Measurements from ENCODE around the gene MAK. TPM values are rescaled to one million over a fixed set of nuclear protein-coding genes. Genes with fewer than 3 reads are reported as not detected.

The MAK gene
- total RNA-seq, 2 experiments from 2014 or later = 0.47 to 0.73 TPM

GRCh38 chr6:10837622-10837994 lies 731 bp downstream of the MAK start:
- intact Hi-C loops (cut with DNase I, micrococcal nuclease) = loop anchor here in 1 of 2 experiments (5.0 to 10.0 kb wide), 2 partner anchors 433 to 700 kb away; partner anchors contain the start of gene TMEM170B
- Histone ChIP-seq H3K4me3 (ENCODE audit: low read length) (peak overlapping the region; percentile 62), H3K4me1 (ENCODE audit: insufficient read depth, low read length) (peaks cover 21% of the 10 kb centered on the region), H3K36me3 (ENCODE audit: insufficient read depth, low read length) (no peaks in the 10 kb centered on the region), H3K27ac (ENCODE audit: low read depth in 1 of 2, low read length in 2 of 2) (no peak overlapping the region), H3K27me3 (ENCODE audit: control insufficient read depth in 1 of 2, insufficient read depth in 2 of 2, low read length in 2 of 2) (peaks cover 31 to 48% of the 10 kb centered on the region in 2 experiments), H3K9me3 (ENCODE audit: control insufficient read depth in 1 of 2, insufficient read depth in 1 of 2, low read length in 2 of 2) (peaks cover 3 to 23% of the 10 kb centered on the region in 2 experiments)
- H3K27ac Mint-ChIP-seq = no peak overlapping the region
- peaks cover 8% of the 10 kb centered on the region for H3K9me3 Mint-ChIP-seq
- no peaks in the 10 kb centered on the region for H3K36me3 Mint-ChIP-seq (ENCODE audit: low read depth)
- ChIA-PET CTCF (no interaction called here), POLR2A (interaction anchor here (1.5 kb wide), 1 partner anchor 143 kb away, joined by 4 read pairs; the partner anchor contains the start of genes C6orf52 and PAK1IP1)
- peak overlapping the region; percentile 56 for H3K4me3 Mint-ChIP-seq
- DNase-seq = peak in 4 of 14 experiments; percentile 18 to 51 (median 32)
- TF ChIP-seq CTCF (IDR thresholded peaks at IDR 0.05) = no peak
- peaks cover 21% of the 10 kb centered on the region for H3K4me1 Mint-ChIP-seq (ENCODE audit: low read depth)
- peaks cover 66% of the 10 kb centered on the region for H3K27me3 Mint-ChIP-seq
- ATAC-seq (ENCODE audit: poor library complexity) = no peak

DNA sequence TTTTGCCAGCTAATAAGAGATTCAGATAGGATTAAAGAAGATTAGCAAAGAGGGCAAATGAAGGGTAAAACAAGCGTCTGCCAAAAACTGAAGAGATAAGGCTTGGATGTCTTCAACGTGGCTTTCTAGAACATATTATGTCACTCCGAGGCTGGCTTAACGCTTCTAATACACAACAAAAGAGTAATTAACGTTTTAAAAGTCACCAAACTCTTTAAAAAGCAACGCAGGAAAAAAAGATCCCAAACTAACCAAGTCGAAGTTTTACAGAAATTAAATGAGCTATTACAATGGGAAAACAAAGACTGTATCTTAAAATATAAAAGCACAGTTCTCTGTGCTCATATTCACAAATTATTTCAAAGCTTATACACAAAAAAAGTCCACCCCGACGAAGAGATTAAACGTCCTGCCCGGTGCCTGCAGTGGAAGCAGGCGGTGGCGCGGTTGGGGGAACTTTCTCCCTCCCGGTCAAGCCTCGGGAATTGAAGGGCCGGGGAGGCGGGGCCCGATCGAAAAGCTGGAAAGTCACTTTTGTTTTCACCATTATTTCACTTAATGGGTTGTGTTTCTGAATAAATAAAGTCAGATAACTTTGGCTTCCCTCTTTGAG lies 1.2 kb downstream of the MAK start:
- no peaks in the 10 kb centered on the region for H3K36me3 Mint-ChIP-seq (ENCODE audit: low read depth)
- intact Hi-C loops (cut with DNase I, micrococcal nuclease) = loop anchor here in 1 of 2 experiments (5.0 to 10.0 kb wide), 2 partner anchors 432 to 700 kb away; partner anchors contain the start of gene TMEM170B
- H3K27me3 ChIP-seq (ENCODE audit: control insufficient read depth in 1 of 2, insufficient read depth in 2 of 2, low read length in 2 of 2) = peaks cover 31 to 48% of the 10 kb centered on the region in 2 experiments
- H3K9me3 ChIP-seq (ENCODE audit: control insufficient read depth in 1 of 2, insufficient read depth in 1 of 2, low read length in 2 of 2) = peaks cover 3 to 23% of the 10 kb centered on the region in 2 experiments
- peak overlapping the region; percentile 70 for H3K4me3 Mint-ChIP-seq
- CTCF ChIA-PET = no interaction called here
- H3K27ac Mint-ChIP-seq = no peak overlapping the region
- H3K27me3 Mint-ChIP-seq = peaks cover 66% of the 10 kb centered on the region
- H3K4me3 ChIP-seq (ENCODE audit: low read length) = peak overlapping the region; percentile 62
- no peak for TF ChIP-seq CTCF (IDR thresholded peaks at IDR 0.05)
- POLR2A ChIA-PET = interaction anchor here (1.5 kb wide), 1 partner anchor 142 kb away, joined by 4 read pairs; the partner anchor contains the start of genes C6orf52 and PAK1IP1
- peaks cover 21% of the 10 kb centered on the region for H3K4me1 ChIP-seq (ENCODE audit: insufficient read depth, low read length)
- H3K36me3 ChIP-seq (ENCODE audit: insufficient read depth, low read length) = no peaks in the 10 kb centered on the region
- ATAC-seq (ENCODE audit: poor library complexity) (no peak), DNase-seq (peak in 3 of 14 experiments; percentile 9 to 27 (median 23))
- H3K4me1 Mint-ChIP-seq (ENCODE audit: low read depth) = peaks cover 21% of the 10 kb centered on the region
- H3K9me3 Mint-ChIP-seq = peaks cover 8% of the 10 kb centered on the region
- no peak overlapping the region for H3K27ac ChIP-seq (ENCODE audit: low read depth in 1 of 2, low read length in 2 of 2)

DNA sequence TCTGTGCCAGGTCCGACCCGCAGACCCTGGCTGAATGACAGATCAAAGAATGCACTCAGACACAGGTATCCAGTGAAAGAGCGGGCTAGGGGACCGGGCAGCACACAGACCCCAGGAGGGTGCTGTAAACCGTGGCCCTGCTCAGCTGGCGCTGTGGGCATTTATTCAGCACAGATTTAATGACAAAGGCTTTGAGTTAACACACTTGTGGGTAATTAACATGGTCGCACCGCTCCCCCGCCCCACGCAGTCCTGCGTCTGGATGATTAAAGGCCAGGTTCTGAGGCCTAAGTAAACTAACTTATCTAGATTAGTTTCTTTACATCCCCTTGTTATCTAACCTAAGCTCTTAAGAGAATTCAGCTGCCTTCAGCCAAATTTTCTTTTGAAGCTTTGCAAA lies 3.5 kb downstream of the MAK start:
- peaks cover 21% of the 10 kb centered on the region for H3K4me1 ChIP-seq (ENCODE audit: insufficient read depth, low read length)
- H3K27ac Mint-ChIP-seq = no peak overlapping the region
- no peak for TF ChIP-seq CTCF (IDR thresholded peaks at IDR 0.05)
- H3K36me3 ChIP-seq (ENCODE audit: insufficient read depth, low read length) = no peaks in the 10 kb centered on the region
- peaks cover 21% of the 10 kb centered on the region for H3K4me1 Mint-ChIP-seq (ENCODE audit: low read depth)
- H3K27me3 ChIP-seq (ENCODE audit: control insufficient read depth in 1 of 2, insufficient read depth in 2 of 2, low read length in 2 of 2) = peaks cover 31 to 48% of the 10 kb centered on the region in 2 experiments
- no peak overlapping the region for H3K4me3 ChIP-seq (ENCODE audit: low read length)
- H3K9me3 ChIP-seq (ENCODE audit: control insufficient read depth in 1 of 2, insufficient read depth in 1 of 2, low read length in 2 of 2) = peaks cover 3 to 23% of the 10 kb centered on the region in 2 experiments
- no peak for ATAC-seq (ENCODE audit: poor library complexity)
- DNase-seq = no peak
- intact Hi-C loops (cut with DNase I, micrococcal nuclease) = loop anchor here in 1 of 2 experiments (5.0 to 10.0 kb wide), 2 partner anchors 430 to 702 kb away; partner anchors contain the start of gene TMEM170B
- H3K27ac ChIP-seq (ENCODE audit: low read depth in 1 of 2, low read length in 2 of 2) = no peak overlapping the region
- H3K36me3 Mint-ChIP-seq (ENCODE audit: low read depth) = no peaks in the 10 kb centered on the region
- CTCF ChIA-PET = no interaction called here
- H3K4me3 Mint-ChIP-seq = no peak overlapping the region
- H3K27me3 Mint-ChIP-seq = peaks cover 48% of the 10 kb centered on the region
- POLR2A ChIA-PET = no interaction called here
- H3K9me3 Mint-ChIP-seq = peaks cover 8% of the 10 kb centered on the region
